Loucy (cell line): ENCODE measurements around the gene PHF21B.
"Not testable (repeated sequence)": the region's sequence is repeated elsewhere in the genome, so short reads cannot be mapped to it uniquely, and the experiment has no call there.

Experiments
- H2AFZ ChIP-seq: fragments of 200-600 bp; sonication (generic); 2 replicates; pipeline ENCODE4 v1.6.0; 2016; ENCODE audit warnings: antibody characterized with exemption, mild to moderate bottlenecking, low read length, moderate library complexity
- H3F3A ChIP-seq: fragments of 200-600 bp; 2 replicates; pipeline ENCODE4 v1.6.0; 2016; ENCODE audit warnings: antibody characterized with exemption, low read depth, mild to moderate bottlenecking
- H3K27me3 ChIP-seq: fragments of 200-600 bp; sonication (generic); 2 replicates; pipeline ENCODE4 v1.6.1; 2014; ENCODE audit warnings: low read length, mild to moderate bottlenecking; ENCODE audit not compliant: insufficient read depth, poor library complexity, severe bottlenecking
- H3K36me3 ChIP-seq: fragments of 200-600 bp; sonication (generic); 2 replicates; pipeline ENCODE4 v1.6.1; 2016; ENCODE audit warnings: low read length; ENCODE audit not compliant: insufficient read depth
- H3K4me1 ChIP-seq: fragments of 200-600 bp; sonication (generic); 2 replicates; pipeline ENCODE4 v1.5.1; 2014; ENCODE audit warnings: low read length, mild to moderate bottlenecking; ENCODE audit not compliant: insufficient read depth, poor library complexity, severe bottlenecking
- H3K4me2 ChIP-seq: fragments of 200-600 bp; sonication (generic); 2 replicates; pipeline ENCODE4 v1.6.0; 2014; ENCODE audit warnings: antibody characterized with exemption, low read length, low read depth, mild to moderate bottlenecking; ENCODE audit not compliant: poor library complexity, severe bottlenecking
- H3K4me3 ChIP-seq: fragments of 200-600 bp; sonication (generic); 2 replicates; pipeline ENCODE4 v1.5.1; 2014; ENCODE audit warnings: low read length, mild to moderate bottlenecking, mixed read lengths; ENCODE audit not compliant: poor library complexity, severe bottlenecking
- H3K79me2 ChIP-seq: fragments of 200-600 bp; sonication (generic); 2 replicates; pipeline ENCODE4 v1.6.1; 2014; ENCODE audit warnings: low read length; ENCODE audit not compliant: insufficient read depth
- H3K9ac ChIP-seq: fragments of 200-600 bp; sonication (generic); 2 replicates; pipeline ENCODE4 v1.6.0; 2014; ENCODE audit warnings: mild to moderate bottlenecking, low read depth, low read length, moderate library complexity; ENCODE audit not compliant: poor library complexity, severe bottlenecking
- H3K9me2 ChIP-seq: fragments of 200-600 bp; sonication (generic); replicated peaks from 2 replicates; pipeline ENCODE4 v1.6.1; 2016; ENCODE audit warnings: low read depth, low read length, mixed read lengths
- H3K9me3 ChIP-seq: fragments of 200-600 bp; sonication (generic); 2 replicates; pipeline ENCODE4 v1.6.1; 2014; ENCODE audit warnings: mild to moderate bottlenecking, antibody characterized with exemption, low read length, low read depth; ENCODE audit not compliant: insufficient read depth
- H4K20me1 ChIP-seq: fragments of 200-600 bp; sonication (generic); 2 replicates; pipeline ENCODE4 v1.6.0; 2014; ENCODE audit warnings: antibody characterized with exemption, low read length, mild to moderate bottlenecking; ENCODE audit not compliant: insufficient read depth, poor library complexity, severe bottlenecking
- EZH2phosphoT487 ChIP-seq: fragments of 200-600 bp; IDR thresholded peaks from 2 replicates; pipeline ENCODE4 v1.6.1; 2018; ENCODE audit warnings: antibody characterized with exemption, mild to moderate bottlenecking, moderate library complexity, borderline replicate concordance
- TF ChIP-seq, protein P1 (sequence below): fragments of 200-600 bp; sonication (generic); conservative IDR thresholded peaks from 2 replicates; pipeline ENCODE4 v1.5.1; 2014; ENCODE audit warnings: mild to moderate bottlenecking, antibody characterized with exemption, low read length

The PHF21B gene

DNA sequence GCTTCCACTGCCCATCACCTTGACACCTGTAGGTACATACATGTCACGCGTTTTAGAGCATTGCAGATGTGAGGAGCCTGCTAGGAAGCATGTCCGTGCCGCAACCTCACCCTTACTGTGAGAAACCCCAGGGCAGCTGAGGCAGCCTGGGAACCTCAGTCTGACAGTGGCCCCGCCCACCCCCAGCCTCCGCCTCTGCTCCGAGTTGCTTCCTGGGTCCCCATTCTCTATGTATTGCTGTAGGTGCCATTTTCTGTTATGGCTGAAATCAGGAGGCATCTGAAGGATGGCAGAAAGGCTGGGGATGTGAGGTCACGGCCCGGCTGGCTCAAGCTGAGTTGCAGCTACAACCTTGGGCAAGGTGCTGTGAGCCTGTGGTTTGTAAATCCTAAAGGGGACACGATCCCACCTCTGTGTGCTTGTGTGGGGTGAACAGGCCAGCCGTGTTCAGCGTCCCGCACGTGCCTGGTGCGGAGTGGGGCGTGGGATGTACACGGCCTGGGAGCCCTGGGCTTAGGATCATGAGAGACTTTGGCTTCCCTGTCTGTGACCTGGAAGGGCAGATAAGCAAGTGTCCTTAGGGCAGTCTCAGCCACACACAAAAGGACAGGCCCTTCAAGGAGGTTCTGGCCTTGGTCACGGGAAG, 102.7 kb downstream of the PHF21B start:
- Histone ChIP-seq H4K20me1 (no peaks in the 10 kb centered on the region), H3K36me3 (no peaks in the 10 kb centered on the region), H3K4me3 (no peak overlapping the region), H3K9me3 (no peaks in the 10 kb centered on the region), H3K4me1 (no peaks in the 10 kb centered on the region), H3K4me2 (no peak overlapping the region), H3K27me3 (no peaks in the 10 kb centered on the region), H2AFZ (no peak overlapping the region), H3K9me2 (no peaks in the 10 kb centered on the region), H3K79me2 (no peaks in the 10 kb centered on the region), H3K9ac (no peak overlapping the region), H3F3A (no peaks in the 10 kb centered on the region)
- no peak for TF ChIP-seq EZH2phosphoT487
- TF ChIP-seq, protein P1, sequence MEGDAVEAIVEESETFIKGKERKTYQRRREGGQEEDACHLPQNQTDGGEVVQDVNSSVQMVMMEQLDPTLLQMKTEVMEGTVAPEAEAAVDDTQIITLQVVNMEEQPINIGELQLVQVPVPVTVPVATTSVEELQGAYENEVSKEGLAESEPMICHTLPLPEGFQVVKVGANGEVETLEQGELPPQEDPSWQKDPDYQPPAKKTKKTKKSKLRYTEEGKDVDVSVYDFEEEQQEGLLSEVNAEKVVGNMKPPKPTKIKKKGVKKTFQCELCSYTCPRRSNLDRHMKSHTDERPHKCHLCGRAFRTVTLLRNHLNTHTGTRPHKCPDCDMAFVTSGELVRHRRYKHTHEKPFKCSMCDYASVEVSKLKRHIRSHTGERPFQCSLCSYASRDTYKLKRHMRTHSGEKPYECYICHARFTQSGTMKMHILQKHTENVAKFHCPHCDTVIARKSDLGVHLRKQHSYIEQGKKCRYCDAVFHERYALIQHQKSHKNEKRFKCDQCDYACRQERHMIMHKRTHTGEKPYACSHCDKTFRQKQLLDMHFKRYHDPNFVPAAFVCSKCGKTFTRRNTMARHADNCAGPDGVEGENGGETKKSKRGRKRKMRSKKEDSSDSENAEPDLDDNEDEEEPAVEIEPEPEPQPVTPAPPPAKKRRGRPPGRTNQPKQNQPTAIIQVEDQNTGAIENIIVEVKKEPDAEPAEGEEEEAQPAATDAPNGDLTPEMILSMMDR: no peak

DNA sequence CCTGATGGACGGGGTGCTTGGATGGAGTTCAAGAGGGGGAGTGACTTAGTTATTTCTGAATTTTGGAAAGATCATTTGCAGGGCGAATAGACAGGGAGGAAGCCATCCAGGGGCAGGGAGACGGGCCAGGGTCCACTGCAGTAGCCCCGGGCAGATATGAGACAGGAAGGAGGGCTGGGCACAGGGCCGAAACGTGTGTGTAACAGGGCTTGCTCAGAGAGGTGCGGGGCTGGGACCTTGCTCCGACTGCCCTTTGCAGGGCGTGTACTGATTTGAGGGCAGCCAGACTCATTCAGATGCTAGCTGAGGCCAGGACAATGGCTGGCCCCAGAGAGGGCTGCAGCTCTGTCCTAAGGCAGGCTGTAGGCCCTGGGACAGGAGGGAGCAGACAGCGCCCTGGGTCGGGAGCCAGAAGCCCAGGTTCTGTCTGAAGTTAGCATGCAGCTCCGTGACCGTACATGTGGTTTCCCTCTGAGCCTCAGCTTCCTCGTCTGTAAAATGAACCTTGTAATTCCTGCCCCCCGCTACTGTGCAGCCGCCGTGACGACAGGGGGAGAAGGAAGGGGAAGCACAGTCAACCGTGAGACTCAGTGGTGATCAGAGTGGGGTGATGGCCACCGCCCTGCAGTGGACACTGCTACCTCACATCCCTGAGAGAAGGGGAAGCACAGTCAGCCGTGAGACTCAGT, 103.4 kb downstream of the PHF21B start:
- Histone ChIP-seq H3F3A (no peaks in the 10 kb centered on the region), H3K27me3 (no peaks in the 10 kb centered on the region), H3K4me3 (no peak overlapping the region), H2AFZ (no peak overlapping the region), H3K9me2 (no peaks in the 10 kb centered on the region), H3K9me3 (peaks cover 7% of the 10 kb centered on the region; the same call in 1 of the 2 replicates), H3K9ac (no peak overlapping the region), H3K79me2 (no peaks in the 10 kb centered on the region), H4K20me1 (no peaks in the 10 kb centered on the region), H3K4me2 (no peak overlapping the region), H3K4me1 (no peaks in the 10 kb centered on the region), H3K36me3 (no peaks in the 10 kb centered on the region)
- no peak for TF ChIP-seq EZH2phosphoT487
- TF ChIP-seq, protein P1: no peak

DNA sequence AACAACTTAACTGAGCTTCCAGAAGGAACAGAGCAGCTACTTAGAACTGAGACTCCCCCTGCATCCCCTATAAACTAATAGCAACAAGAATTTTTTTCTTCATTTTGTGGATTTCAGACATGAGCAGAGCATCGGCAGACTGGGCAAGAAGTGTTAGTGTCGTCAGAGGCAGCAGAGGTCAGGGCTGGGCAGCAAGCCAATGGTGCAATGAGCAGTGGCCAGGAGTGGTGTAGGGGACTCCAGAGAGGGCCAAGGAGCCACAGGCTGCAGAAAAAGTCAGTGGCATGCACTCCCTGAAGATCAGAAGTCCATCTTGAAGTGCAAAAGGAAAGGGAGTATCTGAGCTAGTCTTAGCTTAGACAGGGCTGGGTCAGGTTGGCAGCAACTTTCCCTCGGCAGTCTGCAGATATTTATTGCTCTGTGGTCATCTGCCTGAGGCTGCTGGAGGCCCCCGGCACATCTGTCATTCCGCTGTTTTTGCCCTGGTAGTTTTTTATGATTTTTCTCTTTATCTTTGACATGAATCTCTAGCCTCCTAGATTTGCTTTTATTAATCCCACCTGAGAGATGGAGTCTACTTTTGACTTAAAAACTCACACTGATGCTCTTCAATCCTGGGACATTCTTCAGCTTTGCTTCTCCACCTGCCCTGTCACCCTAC, 105.2 kb downstream of the PHF21B start:
- not testable (repeated sequence) for H3K36me3 ChIP-seq, H3K27me3 ChIP-seq, H4K20me1 ChIP-seq, H2AFZ ChIP-seq, H3K9ac ChIP-seq, H3K9me2 ChIP-seq, H3K4me3 ChIP-seq, H3K4me1 ChIP-seq, H3K79me2 ChIP-seq, H3K4me2 ChIP-seq, H3F3A ChIP-seq
- H3K9me3 ChIP-seq: peaks cover 11% of the 10 kb centered on the region; the same call in 1 of the 2 replicates

DNA sequence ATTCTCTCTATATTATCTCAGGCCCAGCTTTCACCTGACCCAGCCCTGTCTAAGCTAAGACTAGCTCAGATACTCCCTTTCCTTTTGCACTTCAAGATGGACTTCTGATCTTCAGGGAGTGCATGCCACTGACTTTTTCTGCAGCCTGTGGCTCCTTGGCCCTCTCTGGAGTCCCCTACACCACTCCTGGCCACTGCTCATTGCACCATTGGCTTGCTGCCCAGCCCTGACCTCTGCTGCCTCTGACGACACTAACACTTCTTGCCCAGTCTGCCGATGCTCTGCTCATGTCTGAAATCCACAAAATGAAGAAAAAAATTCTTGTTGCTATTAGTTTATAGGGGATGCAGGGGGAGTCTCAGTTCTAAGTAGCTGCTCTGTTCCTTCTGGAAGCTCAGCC, 106.6 kb downstream of the PHF21B start:
- H3F3A ChIP-seq, H3K27me3 ChIP-seq, H3K79me2 ChIP-seq, H3K9me2 ChIP-seq, H3K4me3 ChIP-seq, H3K4me1 ChIP-seq, H2AFZ ChIP-seq, H4K20me1 ChIP-seq, H3K9ac ChIP-seq, H3K4me2 ChIP-seq, H3K36me3 ChIP-seq: not testable (repeated sequence)
- peaks cover 11% of the 10 kb centered on the region; the same call in 1 of the 2 replicates for H3K9me3 ChIP-seq
